ENCODE data around the gene APOBEC2.

- TF ChIP-seq ZNF8 (CRISPR knock-in tag; IDR thresholded peaks at IDR 0.05) (no peak), PATZ1 (CRISPR knock-in tag; IDR thresholded peaks at IDR 0.05; ENCODE audit: borderline replicate concordance) (no peak), CSRNP3 (CRISPR knock-in tag; IDR thresholded peaks at IDR 0.05) (no peak), OSR1 (CRISPR knock-in tag; IDR thresholded peaks at IDR 0.05) (no peak), ZNF70 (CRISPR knock-in tag; IDR thresholded peaks at IDR 0.05) (no peak), POU6F1 (CRISPR knock-in tag; IDR thresholded peaks at IDR 0.05; ENCODE audit: borderline replicate concordance, low read depth) (no peak), CREB5 (CRISPR knock-in tag; IDR thresholded peaks at IDR 0.05; ENCODE audit: low read depth) (no peak), TCF4 (CRISPR knock-in tag; IDR thresholded peaks at IDR 0.05; ENCODE audit: borderline replicate concordance) (no peak), TOX (CRISPR knock-in tag; IDR thresholded peaks at IDR 0.05; ENCODE audit: borderline replicate concordance) (no peak), ISL1 (CRISPR knock-in tag; IDR thresholded peaks at IDR 0.05) (no peak), RARB (CRISPR knock-in tag; IDR thresholded peaks at IDR 0.05) (no peak), ARNTL (CRISPR knock-in tag; IDR thresholded peaks at IDR 0.05; ENCODE audit: borderline replicate concordance, low read depth) (no peak)
Measured at GRCh38 chr6:41058783-41059181, 5.8 kb downstream of the APOBEC2 start.
